Adrenal gland (tissue), 12 donors: ENCODE measurements around the gene DVL1. TPM values are rescaled to one million over a fixed set of nuclear protein-coding genes. Genes with fewer than 3 reads are reported as not detected.

ENCODE experiments used
- DNase-seq, 7 donors: peaks; one replicate each; pipeline ENCODE4 v3.0.0-alpha.2; 2019 to 2020
- H3K27ac ChIP-seq, 5 donors: fragments of 200-600 bp; sonication (generic) in 4 of 5; 1 replicate in 3 of 5; 2 replicates in 2 of 5; pipeline versions ENCODE4 v1.5.1 to v1.8.0; 2016 to 2020; ENCODE audit warnings: mild to moderate bottlenecking in 1 of 5
- H3K27me3 ChIP-seq: fragments of 200-600 bp; 2 replicates; pipeline ENCODE4 v1.8.0; 2021
- H3K36me3 ChIP-seq, 2 donors: fragments of 200-600 bp; replicated peaks in 1 of 2; 1 replicate in 1 of 2; 2 replicates in 1 of 2; pipeline versions ENCODE4 v1.5.1 to v1.8.0; 2018 to 2022
- H3K4me1 ChIP-seq, 2 donors: fragments of 200-600 bp; replicated peaks in 1 of 2; 1 replicate in 1 of 2; 2 replicates in 1 of 2; pipeline versions ENCODE4 v1.5.1 to v1.8.0; 2018 to 2021
- H3K4me3 ChIP-seq, 4 donors: fragments of 200-600 bp; sonication (generic) in 3 of 4; one replicate each; pipeline ENCODE4 v1.5.1; 2016 to 2018
- H3K9me3 ChIP-seq, 3 donors: fragments of 200-600 bp; sonication (generic) in 1 of 3; replicated peaks in 1 of 3; 1 replicate in 2 of 3; 2 replicates in 1 of 3; pipeline versions ENCODE4 v1.5.1 to v1.8.0; 2016 to 2021
- POLR2A ChIP-seq, 2 donors: fragments of 450-650 bp; IDR thresholded peaks; one replicate each; pipeline ENCODE4 v1.6.1; 2017; ENCODE audit warnings: antibody characterized with exemption in 2 of 2, mild to moderate bottlenecking in 2 of 2, moderate library complexity in 1 of 2
- WGBS, 4 donors: extraction: QIAGEN DNeasy Blood & Tissue Kit in 2 of 4; methylation state at CpG; one replicate each; pipeline versions ENCODE4 v1.1.5 to v1.1.7; 2013 to 2017; 5-methylcytosine and 5-hydroxymethylcytosine counted together
- intact Hi-C, 2 donors: fragments of 100-400 bp; cut with DNase I; formaldehyde crosslinking; loops; one replicate each; pipeline versions ENCODE4 v1.14.1 to v1.15.0; 2022 to 2023
- polyA plus RNA-seq, 3 donors: library from polyadenylated mRNA; stranded (reverse); fragments of 200-250 nt in 2 of 3; fragments of 350-450 nt in 1 of 3; fragmentation: Illumina TruSeq in 1 of 3; extraction: RNeasy Lipid Tissue Mini Kit (QIAGEN cat#74804) in 1 of 3; gene quantifications; one replicate each; pipeline ENCODE4 v1.2.3, GENCODE V29; 2013 to 2014
- total RNA-seq, 9 donors: library from RNA; depleted of rRNA in 4 of 9; stranded (reverse); fragments of >200 nt in 4 of 9; fragments of 120-200 nt in 1 of 9; fragmentation: NEBNext Ultra II Directional in 1 of 9; extraction: Animal tissue kit (Norgen Biotek cat#: 25700) in 1 of 9; gene quantifications; one replicate each; pipeline versions ENCODE4 v1.1.0 to v1.2.4, GENCODE V29; 2013 to 2023
- TF ChIP-seq, protein P1 (sequence below), 6 experiments: fragments of 450-650 bp in 4 of 6; fragments of 200-600 bp in 2 of 6; sonication (generic) in 1 of 6; IDR thresholded peaks; 1 replicate in 5 of 6; 2 replicates in 1 of 6; pipeline versions ENCODE4 v1.5.1 to v1.8.0; 2016 to 2021; ENCODE audit warnings: antibody characterized with exemption in 6 of 6, mild to moderate bottlenecking in 2 of 6, moderate library complexity in 1 of 6
- donor health status: healthy with polysubstance abuse.
- donor health status: Bipolar disorder and iron deficiency.
- donor health status: DM: yes; HTN: yes; CAD: no.
- donor health status: DM: no; HTN: no; CAD: no.
- donor health status: DM: no; HTN: no; CAD: no.
- donor health status: DM: yes; HTN: yes; CAD: no.

The DVL1 gene
- total and polyA plus RNA-seq, 12 donors, result 4.0 to 279 (median 89.2) TPM

DNA sequence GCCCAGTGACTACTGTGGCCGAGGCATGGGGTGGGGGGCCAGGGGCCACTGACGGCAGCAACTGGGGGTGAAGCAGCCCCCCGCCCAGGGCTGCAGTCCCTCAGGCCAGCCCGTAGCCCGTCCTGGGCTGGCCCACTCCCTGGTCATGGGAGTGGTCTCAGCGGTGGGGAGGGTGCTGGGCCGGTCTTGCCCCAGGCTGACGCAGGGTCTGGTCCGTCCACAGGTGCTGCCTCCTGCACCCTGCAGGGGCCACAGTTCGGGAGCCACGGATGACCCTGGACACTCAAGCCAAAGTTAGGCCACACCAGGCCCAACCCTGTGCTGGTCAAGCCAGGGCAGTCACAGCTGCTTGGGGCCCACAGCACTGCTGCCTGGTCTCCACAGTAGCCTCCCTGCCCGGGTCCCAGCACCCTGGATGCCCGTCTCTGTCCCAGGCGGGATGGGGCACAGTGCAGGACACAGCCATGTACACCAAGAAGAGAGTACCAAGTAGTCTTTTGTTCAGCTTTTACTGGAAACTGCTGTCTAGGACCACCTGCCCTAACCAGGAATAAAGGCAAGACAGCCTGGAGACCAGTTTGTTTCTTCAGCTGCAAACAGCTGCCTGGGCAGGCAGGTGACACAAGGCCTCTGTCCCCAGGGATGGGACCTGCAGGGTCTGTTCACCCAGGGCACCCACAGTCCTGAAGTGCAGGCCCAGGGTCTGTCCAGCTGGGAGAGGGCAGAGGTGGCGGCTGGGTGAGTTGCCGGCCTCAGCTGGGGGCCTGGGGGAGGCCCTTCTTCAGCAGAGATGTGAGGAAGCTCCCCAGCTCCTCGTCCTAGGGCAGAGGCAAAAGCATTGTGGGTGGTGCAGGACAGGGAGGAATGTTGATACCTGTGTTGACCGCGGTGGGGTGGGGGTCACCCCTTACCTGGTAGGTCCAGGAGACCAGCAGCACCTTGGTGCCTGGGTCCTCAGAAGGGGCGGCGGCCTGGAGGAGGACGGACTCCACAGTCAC lies 37.8 kb downstream of the DVL1 start:
- Histone ChIP-seq H3K27ac (no peak overlapping the region), H3K9me3 (no peaks in the 10 kb centered on the region), H3K4me3 (no peak overlapping the region), H3K36me3 (peaks cover 0 to 60% of the 10 kb centered on the region in 2 donors), H3K4me1 (peaks cover 18 to 19% of the 10 kb centered on the region in 2 donors), H3K27me3 (no peaks in the 10 kb centered on the region)
- 81 to 92% (median 90%) methylated on average over 8 to 22 of the region's 22 CpGs for WGBS, 4 donors
- intact Hi-C loops, result no loop called here
- DNase-seq, result no peak
- no peak for TF ChIP-seq POLR2A (IDR thresholded peaks at IDR 0.05)
- TF ChIP-seq, protein P1, sequence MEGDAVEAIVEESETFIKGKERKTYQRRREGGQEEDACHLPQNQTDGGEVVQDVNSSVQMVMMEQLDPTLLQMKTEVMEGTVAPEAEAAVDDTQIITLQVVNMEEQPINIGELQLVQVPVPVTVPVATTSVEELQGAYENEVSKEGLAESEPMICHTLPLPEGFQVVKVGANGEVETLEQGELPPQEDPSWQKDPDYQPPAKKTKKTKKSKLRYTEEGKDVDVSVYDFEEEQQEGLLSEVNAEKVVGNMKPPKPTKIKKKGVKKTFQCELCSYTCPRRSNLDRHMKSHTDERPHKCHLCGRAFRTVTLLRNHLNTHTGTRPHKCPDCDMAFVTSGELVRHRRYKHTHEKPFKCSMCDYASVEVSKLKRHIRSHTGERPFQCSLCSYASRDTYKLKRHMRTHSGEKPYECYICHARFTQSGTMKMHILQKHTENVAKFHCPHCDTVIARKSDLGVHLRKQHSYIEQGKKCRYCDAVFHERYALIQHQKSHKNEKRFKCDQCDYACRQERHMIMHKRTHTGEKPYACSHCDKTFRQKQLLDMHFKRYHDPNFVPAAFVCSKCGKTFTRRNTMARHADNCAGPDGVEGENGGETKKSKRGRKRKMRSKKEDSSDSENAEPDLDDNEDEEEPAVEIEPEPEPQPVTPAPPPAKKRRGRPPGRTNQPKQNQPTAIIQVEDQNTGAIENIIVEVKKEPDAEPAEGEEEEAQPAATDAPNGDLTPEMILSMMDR (IDR thresholded peaks at IDR 0.05), result no peak

DNA sequence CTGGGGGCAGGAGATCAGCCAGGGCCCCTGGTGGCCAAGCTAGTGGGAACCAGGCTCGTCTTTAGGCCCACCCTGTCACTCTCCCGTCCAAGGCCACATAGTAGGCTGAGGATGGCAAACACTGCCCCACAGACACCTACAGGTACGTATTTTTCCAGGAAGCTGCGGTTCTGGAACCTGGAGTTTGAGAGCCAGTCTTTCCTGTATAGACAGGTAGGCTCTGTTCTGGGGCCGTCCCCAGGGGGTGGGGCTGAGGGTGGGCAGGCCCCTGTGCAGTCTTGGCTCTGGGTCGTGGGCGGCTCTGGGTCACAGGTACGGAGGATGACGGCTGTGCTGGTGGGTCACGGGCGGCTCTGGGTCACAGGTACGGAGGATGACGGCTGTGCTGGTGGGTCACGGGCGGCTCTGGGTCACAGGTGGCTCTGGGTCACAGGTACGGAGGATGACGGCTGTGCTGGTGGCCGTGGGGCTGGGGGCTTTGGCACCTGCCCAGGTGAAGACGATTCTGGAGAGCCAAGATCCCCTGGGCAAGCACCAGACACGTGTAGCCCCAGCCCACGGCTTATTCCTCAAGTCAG lies 38.7 kb downstream of the DVL1 start:
- 85 to 93% (median 88%) methylated on average over 15 to 21 of the region's 21 CpGs for WGBS, 4 donors
- TF ChIP-seq, protein P1 (IDR thresholded peaks at IDR 0.05), result no peak
- TF ChIP-seq POLR2A (IDR thresholded peaks at IDR 0.05), result no peak
- no peak overlapping the region for H3K27ac ChIP-seq
- no peak for DNase-seq
- H3K9me3 ChIP-seq, result no peaks in the 10 kb centered on the region
- no peaks in the 10 kb centered on the region for H3K27me3 ChIP-seq
- H3K36me3 ChIP-seq, result peaks cover 0 to 54% of the 10 kb centered on the region in 2 donors
- peaks cover 25 to 28% of the 10 kb centered on the region in 2 donors for H3K4me1 ChIP-seq
- intact Hi-C loops, result no loop called here
- H3K4me3 ChIP-seq, result no peak overlapping the region

GRCh38 chr1:1310109-1310385 lies 39.2 kb downstream of the DVL1 start:
- H3K27ac ChIP-seq, result no peak overlapping the region
- peaks cover 0 to 52% of the 10 kb centered on the region in 2 donors for H3K36me3 ChIP-seq
- intact Hi-C loops, result no loop called here

More at GRCh38 chr1:1310109-1310385, 39.2 kb downstream of the DVL1 start:
- Histone ChIP-seq H3K4me1 (peaks cover 30 to 33% of the 10 kb centered on the region in 2 donors), H3K9me3 (no peaks in the 10 kb centered on the region), H3K27me3 (no peaks in the 10 kb centered on the region), H3K4me3 (no peak overlapping the region)
- TF ChIP-seq POLR2A (IDR thresholded peaks at IDR 0.05), result no peak
- TF ChIP-seq, protein P1 (IDR thresholded peaks at IDR 0.05), result no peak
- WGBS, 4 donors, result 75 to 92% (median 90%) methylated on average over 2 to 3 of the region's 3 CpGs; no CpG with 5 or more reads in 1 of the 4 donors
- DNase-seq, result no peak
